Naive thymus-derived CD4-positive, alpha-beta T cell (primary cell): ENCODE measurements around the gene RING1. TPM values are rescaled to one million over a fixed set of nuclear protein-coding genes. Genes with fewer than 3 reads are reported as not detected.
"Not testable (repeated sequence)": the region's sequence is repeated elsewhere in the genome, so short reads cannot be mapped to it uniquely, and the experiment has no call there.

Experiments
- ATAC-seq: fragments of 150-1000 bp; cut with Tn5 transposase; 2 replicates; pipeline ENCODE4 v1.10.0; 2021; ENCODE audit warnings: mild to moderate bottlenecking, moderate library complexity
- CTCF ChIA-PET: fragments of 350-600 bp; sonication (Branson Sonifier 250); formaldehyde crosslinking; loops from one replicate; lab custom pipeline; 2021; ENCODE audit warnings: antibody characterized with exemption; lab: Charles Lee
- POLR2A ChIA-PET: fragments of 350-600 bp; sonication (Branson Sonifier 250); formaldehyde crosslinking; loops from one replicate; lab custom pipeline; 2021; ENCODE audit warnings: antibody characterized with exemption, inconsistent platforms; lab: Charles Lee
- DNase-seq, 9 donors: peaks; one replicate each; pipeline versions ENCODE4 v3.0.0 to v3.0.0-alpha.2; 2020 to 2022; ENCODE audit warnings: mixed read lengths in 1 of 9
- H3K27ac ChIP-seq: one replicate; pipeline ENCODE4 v1.7.0; 2013; ENCODE audit warnings: mild to moderate bottlenecking, low read depth, low read length, moderate library complexity
- H3K27me3 ChIP-seq, 2 donors: one replicate each; pipeline ENCODE4 v1.7.0; 2013; ENCODE audit warnings: low read length in 2 of 2, mild to moderate bottlenecking in 2 of 2, moderate library complexity in 2 of 2; ENCODE audit not compliant: control insufficient read depth in 2 of 2, insufficient read depth in 2 of 2
- H3K36me3 ChIP-seq, 3 experiments: 1 replicate in 2 of 3; 2 replicates in 1 of 3; pipeline ENCODE4 v1.7.0; 2013; ENCODE audit warnings: low read length in 3 of 3, mild to moderate bottlenecking in 3 of 3, moderate library complexity in 1 of 3; ENCODE audit not compliant: insufficient read depth in 3 of 3, control insufficient read depth in 2 of 3
- H3K4me1 ChIP-seq, 2 donors: one replicate each; pipeline ENCODE4 v1.7.0; 2013; ENCODE audit warnings: low read length in 2 of 2, mild to moderate bottlenecking in 2 of 2, moderate library complexity in 1 of 2; ENCODE audit not compliant: control insufficient read depth in 2 of 2, insufficient read depth in 2 of 2
- H3K4me3 ChIP-seq: 2 replicates; pipeline ENCODE4 v1.7.0; 2013; ENCODE audit warnings: mild to moderate bottlenecking, low read length
- H3K9me3 ChIP-seq, 3 experiments: 1 replicate in 2 of 3; 2 replicates in 1 of 3; pipeline ENCODE4 v1.7.0; 2013; ENCODE audit warnings: low read length in 3 of 3; ENCODE audit not compliant: control insufficient read depth in 2 of 3
- H3K27ac Mint-ChIP-seq, 9 donors: one replicate each; pipeline ENCODE4 v1.8.0; 2020 to 2022; ENCODE audit warnings: mixed read lengths in 9 of 9, mild to moderate bottlenecking in 8 of 9, moderate library complexity in 5 of 9, inconsistent platforms in 2 of 9
- H3K27me3 Mint-ChIP-seq, 5 donors: one replicate each; pipeline ENCODE4 v1.8.0; 2021 to 2022; ENCODE audit warnings: mixed read lengths in 5 of 5, mild to moderate bottlenecking in 1 of 5
- H3K36me3 Mint-ChIP-seq, 5 donors: one replicate each; pipeline ENCODE4 v1.8.0; 2020 to 2022; ENCODE audit warnings: mixed read lengths in 5 of 5, mild to moderate bottlenecking in 3 of 5, inconsistent platforms in 1 of 5
- H3K4me1 Mint-ChIP-seq, 7 donors: one replicate each; pipeline ENCODE4 v1.8.0; 2020 to 2022; ENCODE audit warnings: mixed read lengths in 7 of 7, mild to moderate bottlenecking in 3 of 7, inconsistent platforms in 1 of 7
- H3K4me3 Mint-ChIP-seq, 10 donors: one replicate each; pipeline ENCODE4 v1.8.0; 2020 to 2022; ENCODE audit warnings: mild to moderate bottlenecking in 10 of 10, mixed read lengths in 10 of 10, moderate library complexity in 6 of 10, inconsistent platforms in 2 of 10
- H3K9me3 Mint-ChIP-seq, 11 donors: one replicate each; pipeline ENCODE4 v1.8.0; 2020 to 2022; ENCODE audit warnings: mixed read lengths in 11 of 11, mild to moderate bottlenecking in 4 of 11, inconsistent platforms in 1 of 11, moderate library complexity in 1 of 11
- intact Hi-C, 2 donors: fragments of 100-400 bp; cut with micrococcal nuclease; formaldehyde crosslinking; loops; one replicate each; pipeline ENCODE4 v1.15.1; 2023
- polyA plus RNA-seq, 2 donors: library from polyadenylated mRNA; unstranded; fragments of 300-500 nt; fragmentation: Illumina TruSeq; gene quantifications; one replicate each; pipeline ENCODE4 v1.2.3, GENCODE V29; 2021
- total RNA-seq, 6 experiments: library from RNA in 5 of 6; stranded (reverse) in 5 of 6; gene quantifications; 1 replicate in 5 of 6; 2 replicates in 1 of 6; pipeline ENCODE4 v1.2.3 and lab custom pipeline; 2021 to 2026

The RING1 gene
- total and polyA plus RNA-seq, 7 experiments from 2014 or later, result 9.5 to 47.2 (median 41.3) TPM

GRCh38 chr6:33226503-33227120 is 18.3 kb downstream of the RING1 start:
- peaks cover 19 to 74% (median 29%) of the 10 kb centered on the region in 5 donors for H3K27me3 Mint-ChIP-seq
- H3K9me3 Mint-ChIP-seq, H3K27me3 ChIP-seq, POLR2A ChIA-PET, H3K4me3 Mint-ChIP-seq, intact Hi-C loops, H3K27ac Mint-ChIP-seq, H3K36me3 ChIP-seq, H3K4me1 ChIP-seq, ATAC-seq, H3K36me3 Mint-ChIP-seq, H3K27ac ChIP-seq, H3K9me3 ChIP-seq, H3K4me3 ChIP-seq, H3K4me1 Mint-ChIP-seq, DNase-seq: not testable (repeated sequence)
- CTCF ChIA-PET, result interaction anchor here (0.6 kb wide), 1 partner anchor 402 kb away, joined by 5 read pairs; no protein-coding TSS in a partner anchor

DNA sequence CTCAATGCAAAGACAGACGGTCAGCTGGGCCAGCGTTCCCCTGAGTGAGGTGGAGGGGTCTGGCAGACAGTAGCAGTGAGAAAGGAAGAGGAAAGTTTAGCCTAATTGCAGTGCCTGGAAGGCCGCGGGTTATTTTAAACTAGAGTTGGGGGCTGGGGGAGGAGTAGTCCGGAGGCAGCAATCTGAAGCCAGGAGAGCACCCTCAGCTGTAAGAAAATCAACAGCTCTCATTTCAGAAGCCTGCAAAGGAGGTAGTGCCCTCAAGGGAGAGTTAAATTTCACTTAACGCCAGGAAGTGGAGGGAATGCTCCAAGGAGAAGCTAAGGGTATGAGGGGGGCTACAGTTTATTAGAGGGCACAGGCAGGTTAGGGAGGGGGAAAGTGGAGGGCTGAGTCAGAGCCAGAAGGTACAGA is 26.9 kb downstream of the RING1 start:
- DNase-seq (no peak), ATAC-seq (no peak)
- H3K4me1 Mint-ChIP-seq, result no peaks in the 10 kb centered on the region
- H3K36me3 Mint-ChIP-seq, result no peaks in the 10 kb centered on the region
- H3K27me3 Mint-ChIP-seq, result peaks cover 23 to 58% (median 28%) of the 10 kb centered on the region in 5 donors
- CTCF ChIA-PET, result interaction anchor here (1.6 kb wide), 1 partner anchor 13 kb away, joined by 5 read pairs; no protein-coding TSS in a partner anchor
- H3K4me3 ChIP-seq, result no peak overlapping the region
- no peak overlapping the region for H3K4me3 Mint-ChIP-seq
- intact Hi-C loops, result no loop called here
- no peaks in the 10 kb centered on the region for H3K27me3 ChIP-seq
- H3K4me1 ChIP-seq, result no peaks in the 10 kb centered on the region
- POLR2A ChIA-PET, result interaction anchor here (1.4 kb wide), 2 partner anchors 14 to 27 kb away, joined by 4 to 5 read pairs; partner anchors contain the start of gene RING1
- H3K9me3 ChIP-seq, result no peaks in the 10 kb centered on the region
- no peaks in the 10 kb centered on the region for H3K9me3 Mint-ChIP-seq
- H3K27ac ChIP-seq, result no peak overlapping the region
- no peak overlapping the region for H3K27ac Mint-ChIP-seq
- no peaks in the 10 kb centered on the region for H3K36me3 ChIP-seq

GRCh38 chr6:33236328-33236727 is 28.0 kb downstream of the RING1 start:
- Histone ChIP-seq H3K27ac (no peak overlapping the region), H3K4me3 (no peak overlapping the region), H3K4me1 (no peaks in the 10 kb centered on the region), H3K9me3 (no peaks in the 10 kb centered on the region), H3K36me3 (no peaks in the 10 kb centered on the region), H3K27me3 (no peaks in the 10 kb centered on the region)
- Mint-ChIP-seq H3K27ac (peak overlapping the region in 1 of 9 donors; percentile 6), H3K27me3 (peaks cover 21 to 54% (median 25%) of the 10 kb centered on the region in 5 donors), H3K4me3 (no peak overlapping the region), H3K9me3 (no peaks in the 10 kb centered on the region), H3K4me1 (no peaks in the 10 kb centered on the region), H3K36me3 (no peaks in the 10 kb centered on the region)
- intact Hi-C loops, result no loop called here
- DNase-seq, result no peak
- POLR2A ChIA-PET, result interaction anchor here (1.4 kb wide), 2 partner anchors 13 to 28 kb away, joined by 4 to 5 read pairs; partner anchors contain the start of gene RING1
- CTCF ChIA-PET, result interaction anchor here (1.6 kb wide), 1 partner anchor 12 kb away, joined by 5 read pairs; no protein-coding TSS in a partner anchor
- ATAC-seq, result no peak

GRCh38 chr6:33236852-33237251 is 28.6 kb downstream of the RING1 start:
- DNase-seq, result no peak
- intact Hi-C loops, result no loop called here
- Mint-ChIP-seq H3K27me3 (peaks cover 15 to 51% (median 22%) of the 10 kb centered on the region in 5 donors), H3K27ac (peak overlapping the region in 1 of 9 donors; percentile 32), H3K4me1 (peaks cover under 1 to 4% (median 3%) of the 10 kb centered on the region in 7 donors), H3K4me3 (no peak overlapping the region), H3K36me3 (no peaks in the 10 kb centered on the region), H3K9me3 (no peaks in the 10 kb centered on the region)
- Histone ChIP-seq H3K4me3 (no peak overlapping the region), H3K36me3 (no peaks in the 10 kb centered on the region), H3K4me1 (no peaks in the 10 kb centered on the region), H3K27ac (no peak overlapping the region), H3K27me3 (no peaks in the 10 kb centered on the region), H3K9me3 (no peaks in the 10 kb centered on the region)
- no peak for ATAC-seq
- CTCF ChIA-PET, result no interaction called here
- POLR2A ChIA-PET, result interaction anchor here (1.4 kb wide), 1 partner anchor 12 kb away, joined by 5 read pairs; no protein-coding TSS in a partner anchor

GRCh38 chr6:33237741-33238140 is 29.4 kb downstream of the RING1 start:
- H3K27ac ChIP-seq, result no peak overlapping the region
- H3K36me3 ChIP-seq, result no peaks in the 10 kb centered on the region
- H3K9me3 Mint-ChIP-seq, result no peaks in the 10 kb centered on the region
- no peak overlapping the region for H3K4me3 ChIP-seq
- DNase-seq (no peak), ATAC-seq (no peak)
- POLR2A ChIA-PET, result interaction anchor here (0.6 to 1.3 kb wide), 2 partner anchors 29 to 236 kb away, joined by 3 to 4 read pairs; no protein-coding TSS in a partner anchor
- no peaks in the 10 kb centered on the region for H3K27me3 ChIP-seq
- no peak overlapping the region for H3K27ac Mint-ChIP-seq
- peaks cover 14 to 52% (median 22%) of the 10 kb centered on the region in 5 donors for H3K27me3 Mint-ChIP-seq
- H3K9me3 ChIP-seq, result no peaks in the 10 kb centered on the region
- peaks cover 2 to 11% (median 7%) of the 10 kb centered on the region in 7 donors for H3K4me1 Mint-ChIP-seq
- no peak overlapping the region for H3K4me3 Mint-ChIP-seq
- no peaks in the 10 kb centered on the region for H3K36me3 Mint-ChIP-seq
- no peaks in the 10 kb centered on the region for H3K4me1 ChIP-seq
- CTCF ChIA-PET, result no interaction called here
- intact Hi-C loops, result no loop called here

DNA sequence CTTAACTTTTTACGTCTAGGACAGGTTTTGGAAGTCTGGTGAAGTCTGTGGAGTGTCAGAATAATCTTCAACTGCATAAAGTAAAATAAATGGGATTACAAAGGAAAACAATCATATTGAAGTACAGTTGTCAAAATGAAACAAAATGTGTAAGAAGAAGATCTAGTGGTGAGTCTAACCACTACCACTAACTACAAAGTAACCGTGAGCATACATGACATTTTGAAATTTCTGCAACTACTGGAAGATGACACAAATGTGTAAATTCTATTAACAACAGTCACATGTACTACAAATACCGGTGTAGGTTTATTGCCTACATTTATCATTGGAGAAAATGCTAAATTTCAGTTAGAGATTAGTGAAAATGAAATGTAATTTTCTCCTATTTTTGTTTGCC is 33.7 kb downstream of the RING1 start:
- H3K27ac Mint-ChIP-seq, result peak overlapping the region in 4 of 9 donors; percentile 8 to 67 (median 17)
- H3K36me3 ChIP-seq, result no peaks in the 10 kb centered on the region
- no peak overlapping the region for H3K4me3 ChIP-seq
- intact Hi-C loops, result no loop called here
- peaks cover 0 to 38% (median 5%) of the 10 kb centered on the region in 5 donors for H3K27me3 Mint-ChIP-seq
- ATAC-seq, result no peak
- peak overlapping the region in 6 of 10 donors; percentile 6 to 49 (median 28) for H3K4me3 Mint-ChIP-seq
- DNase-seq, result peak in 2 of 9 donors; percentile 7 to 11
- ChIA-PET POLR2A (no interaction called here), CTCF (no interaction called here)
- no peaks in the 10 kb centered on the region for H3K9me3 ChIP-seq
- H3K36me3 Mint-ChIP-seq, result no peaks in the 10 kb centered on the region
- H3K4me1 ChIP-seq, result no peaks in the 10 kb centered on the region
- H3K4me1 Mint-ChIP-seq, result peaks cover 2 to 11% (median 7%) of the 10 kb centered on the region in 7 donors
- no peaks in the 10 kb centered on the region for H3K27me3 ChIP-seq
- no peaks in the 10 kb centered on the region for H3K9me3 Mint-ChIP-seq
- no peak overlapping the region for H3K27ac ChIP-seq
